Endometrium (tissue), 2 donors: ENCODE data around the gene VSTM2A.
"Not testable (repeated sequence)": the region's sequence is repeated elsewhere in the genome, so short reads cannot be mapped to it uniquely, and the experiment has no call there.

ENCODE experiments used
- FAIRE-seq: peaks from 2 replicates; lab custom pipeline; 2012; peaks lifted over from hg19 to GRCh38; lab: Jason Lieb, UNC
- donor health status: control.
- donor health status: control.

VSTM2A gene, protein sequence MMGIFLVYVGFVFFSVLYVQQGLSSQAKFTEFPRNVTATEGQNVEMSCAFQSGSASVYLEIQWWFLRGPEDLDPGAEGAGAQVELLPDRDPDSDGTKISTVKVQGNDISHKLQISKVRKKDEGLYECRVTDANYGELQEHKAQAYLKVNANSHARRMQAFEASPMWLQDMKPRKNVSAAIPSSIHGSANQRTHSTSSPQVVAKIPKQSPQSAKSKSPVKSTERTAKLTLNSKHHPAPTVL

GRCh38 chr7:54541669-54542625 lies at the start of gene VSTM2A:
TSS of gene VSTM2A (plus strand) at chr7:54542375. CDS start at chr7:54542731, 356 bp downstream.
- FAIRE-seq: no peak

- FAIRE-seq: not testable (repeated sequence)
These were observed 37.6 kb upstream of the VSTM2A start for GRCh38 chr7:54504531-54504930.

DNA sequence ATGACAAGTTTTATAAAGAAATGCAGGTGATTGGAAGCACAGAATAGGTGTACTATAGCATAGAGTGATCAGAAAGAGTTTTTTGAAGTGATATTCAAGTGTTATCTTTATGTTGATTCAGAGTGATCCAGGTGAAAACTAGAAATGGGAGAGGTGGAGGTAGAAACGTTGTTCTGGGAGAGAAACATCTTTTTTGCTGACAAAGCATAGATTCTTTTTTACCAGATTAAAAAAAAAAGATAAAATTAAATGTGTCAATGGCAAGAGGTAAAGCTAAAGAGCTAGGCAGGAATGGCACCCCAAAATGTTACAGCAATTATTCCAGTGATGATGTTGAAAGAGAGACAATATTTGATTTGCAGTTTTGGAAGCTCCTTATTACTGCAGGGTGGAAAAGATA lies 12.6 kb upstream of the VSTM2A start:
- FAIRE-seq: no peak

- no peak for FAIRE-seq
These were observed 4.1 kb upstream of the VSTM2A start for GRCh38 chr7:54538122-54538521.

GRCh38 chr7:54543051-54543488 lies 895 bp downstream of the VSTM2A start:
- no peak for FAIRE-seq

DNA sequence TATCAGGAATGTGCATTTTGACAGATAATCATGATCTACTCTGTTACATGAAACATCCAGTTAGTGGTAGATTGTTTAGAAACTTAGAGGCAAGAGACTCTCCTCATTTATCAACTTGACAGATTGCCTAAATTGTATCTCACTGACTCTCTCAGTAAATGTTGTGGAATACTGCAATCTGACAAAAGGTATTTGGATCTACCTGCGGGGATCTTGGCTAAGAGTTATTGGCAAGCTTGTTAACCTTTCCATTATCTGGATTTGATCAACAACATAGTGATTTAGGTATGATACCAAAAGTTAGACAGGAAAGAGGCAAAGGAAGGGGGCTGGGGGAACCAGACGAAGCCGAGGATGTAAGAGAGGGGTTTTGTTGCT lies 2.0 kb downstream of the VSTM2A start:
- no peak for FAIRE-seq

- no peak for FAIRE-seq
These were observed 2.5 kb downstream of the VSTM2A start for GRCh38 chr7:54544527-54545240.

GRCh38 chr7:54545241-54545563 lies 3.0 kb downstream of the VSTM2A start:
- no peak for FAIRE-seq

- no peak for FAIRE-seq
These were observed 4.2 kb downstream of the VSTM2A start for GRCh38 chr7:54546081-54546985.

DNA sequence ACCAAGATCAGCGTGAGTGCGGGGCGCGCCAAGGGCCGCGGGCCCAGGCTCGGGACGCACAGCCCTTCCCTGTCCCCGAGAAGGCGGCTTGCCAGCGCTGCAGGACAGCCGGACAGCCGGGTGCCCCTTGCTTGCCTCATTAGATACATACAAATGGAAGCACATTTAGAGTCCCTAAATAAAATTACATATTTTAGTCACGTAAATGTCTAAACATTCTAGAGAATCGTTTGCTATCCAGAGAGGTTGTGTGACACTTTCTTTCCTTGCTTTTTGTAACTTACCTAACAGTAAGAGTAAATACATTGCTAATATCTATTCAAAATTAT lies 4.8 kb downstream of the VSTM2A start:
- FAIRE-seq: no peak

GRCh38 chr7:54550471-54550870 lies 8.3 kb downstream of the VSTM2A start:
- FAIRE-seq: no peak

GRCh38 chr7:54556121-54556520 lies 13.9 kb downstream of the VSTM2A start:
- no peak for FAIRE-seq

DNA sequence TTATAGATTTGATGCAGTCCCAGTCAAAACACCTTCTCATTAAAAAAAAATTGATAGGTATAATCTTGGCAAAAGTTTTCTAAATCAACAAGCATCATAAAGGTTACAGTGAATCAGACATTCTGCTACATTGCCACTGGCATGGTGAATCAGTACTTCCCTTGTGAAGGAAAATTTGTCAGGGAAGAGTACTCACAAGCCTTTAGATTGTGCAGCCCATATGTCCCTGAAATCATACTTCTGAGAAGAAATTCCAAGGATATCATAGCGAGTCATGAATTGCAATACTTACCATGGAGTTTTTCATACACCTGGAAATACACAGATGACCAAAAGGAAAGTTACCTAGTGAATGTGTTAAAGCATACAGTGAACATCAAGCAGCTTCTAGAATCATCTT lies 17.2 kb downstream of the VSTM2A start:
- FAIRE-seq: no peak

GRCh38 chr7:54560198-54560597 lies 18.0 kb downstream of the VSTM2A start:
- no peak for FAIRE-seq

- no peak for FAIRE-seq
These were observed 18.5 kb downstream of the VSTM2A start for GRCh38 chr7:54560723-54561122.

DNA sequence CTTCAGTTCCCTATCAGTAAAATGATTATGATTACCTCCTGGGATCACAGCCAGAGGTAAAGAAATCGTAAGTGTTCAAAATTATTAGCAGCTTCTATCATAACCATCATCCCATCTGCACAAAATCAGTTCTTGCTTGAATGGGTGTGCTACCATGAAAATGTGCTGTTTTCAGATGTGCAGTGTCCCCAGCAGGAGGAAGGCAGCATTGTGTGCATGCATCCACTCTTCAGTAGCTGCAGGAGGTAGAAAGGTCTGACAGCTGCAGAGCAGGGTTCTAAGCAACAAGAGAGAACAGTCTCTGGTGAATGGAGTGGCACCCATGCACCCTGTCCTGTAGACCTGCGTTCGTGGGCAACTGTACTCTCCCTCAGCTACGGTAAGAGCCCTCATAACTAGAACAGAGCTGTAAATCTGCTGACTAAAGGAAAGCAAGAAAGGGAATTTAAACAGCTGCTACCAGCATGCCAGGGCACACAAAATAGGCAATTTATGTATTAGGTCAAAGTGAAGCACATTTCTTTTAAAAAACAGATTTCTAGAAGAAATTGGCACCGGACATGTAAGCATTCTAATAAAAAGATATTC lies 21.2 kb downstream of the VSTM2A start:
- no peak for FAIRE-seq

DNA sequence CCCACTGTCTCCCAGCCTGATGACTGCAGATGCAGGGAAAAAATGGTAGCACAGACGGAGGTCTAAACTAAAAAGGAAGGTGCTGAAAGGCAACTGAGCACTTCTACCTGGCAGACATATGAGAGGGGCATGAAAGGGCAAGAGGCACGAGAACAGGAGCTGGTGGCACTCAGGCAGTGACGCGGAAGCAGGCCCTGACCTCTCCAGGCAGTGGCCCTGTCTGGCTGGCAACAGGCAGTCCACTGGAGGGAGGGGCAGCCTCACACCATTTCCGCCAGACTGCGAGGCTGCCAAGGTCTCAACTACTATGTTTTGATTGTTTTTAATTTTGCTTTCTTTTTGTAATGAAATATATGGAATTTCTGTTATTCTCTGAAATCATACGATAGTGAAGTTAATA lies 23.3 kb downstream of the VSTM2A start:
- FAIRE-seq: no peak

DNA sequence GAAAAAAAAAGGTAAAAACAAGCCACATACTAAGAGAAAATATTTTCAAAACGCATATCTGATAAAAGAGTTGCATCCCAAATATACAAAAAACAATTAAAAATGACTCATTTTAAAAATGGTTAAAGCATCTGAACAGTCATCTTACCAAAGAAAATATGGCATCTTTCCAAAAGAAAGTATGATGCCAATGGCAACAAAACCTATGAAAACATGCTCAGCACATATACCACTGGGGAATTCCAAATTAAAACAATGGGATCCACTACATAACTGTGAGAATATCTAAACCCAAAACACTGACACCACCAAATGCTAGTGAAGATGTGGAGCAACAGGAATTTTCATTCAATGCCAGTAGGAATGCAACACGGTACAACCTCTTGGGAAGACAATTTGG lies 39.3 kb downstream of the VSTM2A start:
- FAIRE-seq: no peak

- no peak for FAIRE-seq
These were observed 49.5 kb downstream of the VSTM2A start for GRCh38 chr7:54591404-54592386.

- FAIRE-seq: no peak
These were observed 54.6 kb downstream of the VSTM2A start for GRCh38 chr7:54596747-54597146.
